Fibroblast of skin of scalp (primary cell): ENCODE results near the gene CCDC146.
A peak's percentile ranks its signal among the peaks of the same experiment; 100 is the strongest.
"Not testable (repeated sequence)": the region's sequence is repeated elsewhere in the genome, so short reads cannot be mapped to it uniquely, and the experiment has no call there.

ENCODE experiments used
- DNase-seq: peaks from one replicate; pipeline ENCODE4 v3.0.0-alpha.2; 2013

CCDC146 gene

DNA sequence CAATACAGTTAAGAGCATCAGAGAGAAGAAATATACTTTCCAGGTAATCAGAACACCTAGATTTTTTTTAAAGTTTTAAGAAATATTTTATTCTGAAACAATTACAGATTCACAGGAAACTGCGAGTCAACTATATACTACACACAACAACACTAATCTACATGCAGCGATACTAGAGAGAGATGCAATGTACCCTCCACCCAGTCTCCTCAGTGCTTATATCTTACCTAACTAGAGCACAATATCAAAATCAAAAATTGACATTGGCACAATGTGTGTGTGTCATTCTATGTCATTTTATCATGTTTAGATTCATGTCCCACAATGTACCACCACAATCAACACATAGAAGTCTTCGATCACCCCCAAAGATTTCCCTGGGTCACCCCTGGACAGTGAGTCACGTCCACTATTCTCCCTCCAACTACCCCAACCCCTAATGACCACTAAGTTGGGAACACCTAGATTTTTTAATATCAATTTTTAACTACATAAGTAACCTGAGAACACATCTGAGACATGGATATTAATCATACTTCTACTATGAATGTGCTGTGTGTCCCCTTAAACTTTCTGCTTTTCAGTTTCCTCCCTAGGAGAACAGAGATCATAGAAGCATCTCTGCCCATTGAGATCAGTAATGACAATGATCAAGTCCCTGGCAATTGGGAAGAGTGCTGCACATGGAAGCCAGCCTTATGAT lies 207.2 kb downstream of the CCDC146 start:
- no peak for DNase-seq

DNA sequence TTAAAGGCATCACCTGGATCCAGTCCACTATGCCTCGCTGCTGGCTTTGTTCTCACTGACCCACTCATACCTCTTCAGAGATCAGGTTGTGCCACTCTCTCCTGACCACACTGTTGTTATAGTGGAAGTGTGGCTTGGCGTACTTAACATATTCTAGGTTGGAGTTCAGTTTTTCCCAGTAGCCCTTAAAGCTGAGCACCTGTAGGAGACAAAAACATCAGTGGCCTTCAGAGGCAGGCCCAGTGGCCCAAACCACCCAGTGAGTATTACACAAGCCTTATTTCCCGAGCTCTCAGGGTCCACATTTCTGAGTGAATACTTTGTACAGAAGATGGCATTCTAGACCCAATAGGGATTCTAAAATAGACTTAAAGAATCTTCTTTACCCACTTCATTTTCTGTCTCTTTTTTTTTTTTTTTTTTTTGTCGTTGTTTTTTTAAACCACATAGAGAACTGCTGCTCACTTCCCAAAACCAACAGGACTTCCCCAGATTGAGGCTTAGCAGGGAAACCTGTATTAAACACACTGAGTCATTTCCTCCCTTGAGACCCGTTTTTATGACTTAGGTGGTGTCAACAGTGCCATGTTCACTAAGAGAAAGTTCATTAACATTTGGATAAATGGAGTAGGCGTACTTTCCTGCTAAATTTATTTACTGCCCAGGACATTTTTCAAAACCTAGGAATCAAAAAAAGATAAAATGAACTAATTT lies 207.9 kb downstream of the CCDC146 start:
- DNase-seq = no peak

DNA sequence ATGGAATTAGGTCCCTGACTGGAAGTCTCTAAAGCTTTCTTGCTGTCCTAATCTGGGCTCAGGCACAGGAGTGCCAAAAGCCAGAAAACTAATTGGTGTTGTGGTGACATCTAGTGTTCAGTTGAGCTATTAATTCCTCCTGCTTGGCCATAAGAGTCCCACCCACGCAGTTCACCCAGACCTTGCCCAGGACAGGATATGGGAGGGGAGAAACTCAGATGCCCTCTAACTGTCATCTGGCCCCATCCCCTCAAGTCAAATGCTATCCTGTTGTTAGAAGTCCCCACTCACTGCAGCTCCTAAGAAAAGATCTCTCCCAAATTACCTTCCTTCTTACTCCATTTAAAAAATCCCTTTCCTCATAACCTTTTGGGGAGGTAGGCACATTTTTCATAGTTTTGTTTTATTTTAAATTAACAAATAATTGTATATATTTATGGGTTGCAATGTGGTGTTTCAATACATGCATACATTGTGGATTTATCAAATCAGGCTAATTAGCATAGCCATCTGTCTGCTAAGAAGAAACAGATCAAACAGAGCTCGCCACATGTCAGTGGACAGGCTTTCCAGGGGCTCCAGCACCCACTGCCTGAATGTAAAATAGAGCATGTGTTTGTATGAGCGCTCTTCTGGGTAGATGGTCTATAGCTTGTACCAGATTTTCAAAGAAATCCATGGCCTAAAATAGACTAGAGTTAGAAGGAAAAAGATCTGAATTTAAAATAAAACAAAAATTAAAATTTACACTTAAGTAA lies 209.7 kb downstream of the CCDC146 start:
- peak; percentile 79 for DNase-seq

DNA sequence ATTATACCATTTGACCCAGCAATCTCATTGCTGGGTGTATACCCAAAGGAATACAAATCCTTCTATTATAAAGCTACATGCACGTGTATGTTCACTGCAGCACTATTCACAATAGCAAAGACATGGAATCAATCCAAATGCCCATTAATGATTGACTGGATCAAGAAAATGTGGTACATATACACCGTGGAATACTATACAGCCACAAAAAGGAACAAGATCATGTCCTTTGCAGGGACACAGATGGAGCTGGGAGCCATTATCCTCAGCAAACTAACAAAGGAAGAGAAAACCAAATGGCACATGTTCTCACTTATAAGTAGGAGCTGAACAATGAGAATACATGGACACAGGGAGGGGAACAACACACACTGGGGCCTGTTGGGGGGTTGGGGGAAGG lies 211.6 kb downstream of the CCDC146 start:
- DNase-seq = not testable (repeated sequence)

DNA sequence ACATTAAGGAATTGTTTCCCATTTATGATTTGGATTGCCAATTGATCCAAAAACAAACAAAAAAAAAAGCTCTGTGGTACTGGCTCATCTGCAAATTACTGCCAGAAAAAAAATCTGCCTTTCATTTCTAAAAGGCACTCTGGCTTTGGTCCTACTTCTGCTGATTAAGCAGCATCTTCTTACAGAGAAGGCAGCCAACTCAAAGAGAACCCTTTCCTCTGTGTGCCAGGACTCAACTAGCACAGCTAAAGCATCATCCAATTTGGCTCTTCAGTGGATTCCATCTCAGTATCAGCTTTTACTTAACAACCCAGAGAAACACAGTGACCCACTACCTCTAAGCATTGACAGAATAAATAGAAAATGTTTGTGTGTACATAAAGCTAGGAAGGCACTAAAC lies 213.2 kb downstream of the CCDC146 start:
- DNase-seq = no peak

DNA sequence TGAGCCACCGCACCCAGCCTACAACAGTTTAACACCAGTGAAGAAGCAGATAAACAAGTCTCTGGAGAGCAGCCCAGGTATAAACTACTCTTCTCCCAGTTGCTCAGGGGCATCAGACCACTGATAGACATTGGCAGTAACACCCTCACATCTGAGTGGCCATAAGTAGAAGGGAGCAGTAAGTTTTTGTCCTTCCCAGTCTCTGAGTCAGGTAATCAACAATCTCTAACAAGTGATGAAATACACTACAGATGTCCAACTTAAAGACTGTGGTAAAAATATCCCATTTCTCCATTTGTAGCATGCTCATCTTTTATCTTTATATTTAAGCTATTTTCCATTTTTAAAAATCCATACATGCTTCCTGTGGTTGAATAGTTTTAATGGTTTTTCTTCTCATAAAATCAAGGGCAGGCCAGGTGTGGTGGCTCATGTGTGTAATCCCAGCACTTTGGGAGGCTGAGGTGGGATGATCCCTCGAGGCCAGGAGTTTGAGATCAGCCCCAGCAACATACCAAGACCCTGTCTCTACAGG lies 215.1 kb downstream of the CCDC146 start:
- no peak for DNase-seq

DNA sequence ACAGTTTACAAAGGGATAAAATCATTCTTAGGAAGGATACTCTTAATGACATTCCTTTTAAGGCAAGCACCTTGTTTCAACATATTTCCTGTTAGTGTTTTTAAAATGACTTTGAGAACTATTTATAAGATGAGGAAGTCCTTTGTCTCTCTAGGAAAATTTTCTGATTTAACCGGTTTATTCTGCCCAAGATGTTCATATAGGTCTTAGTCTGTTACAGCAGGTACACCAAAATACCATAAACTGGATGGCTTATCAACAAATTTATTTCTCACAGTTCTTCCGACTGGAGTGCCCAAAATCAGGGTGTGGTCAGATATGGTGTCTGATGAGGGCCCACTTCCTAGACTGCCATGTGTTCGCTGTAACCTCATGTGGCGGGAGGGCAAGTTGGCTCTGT lies 215.8 kb downstream of the CCDC146 start:
- no peak for DNase-seq

DNA sequence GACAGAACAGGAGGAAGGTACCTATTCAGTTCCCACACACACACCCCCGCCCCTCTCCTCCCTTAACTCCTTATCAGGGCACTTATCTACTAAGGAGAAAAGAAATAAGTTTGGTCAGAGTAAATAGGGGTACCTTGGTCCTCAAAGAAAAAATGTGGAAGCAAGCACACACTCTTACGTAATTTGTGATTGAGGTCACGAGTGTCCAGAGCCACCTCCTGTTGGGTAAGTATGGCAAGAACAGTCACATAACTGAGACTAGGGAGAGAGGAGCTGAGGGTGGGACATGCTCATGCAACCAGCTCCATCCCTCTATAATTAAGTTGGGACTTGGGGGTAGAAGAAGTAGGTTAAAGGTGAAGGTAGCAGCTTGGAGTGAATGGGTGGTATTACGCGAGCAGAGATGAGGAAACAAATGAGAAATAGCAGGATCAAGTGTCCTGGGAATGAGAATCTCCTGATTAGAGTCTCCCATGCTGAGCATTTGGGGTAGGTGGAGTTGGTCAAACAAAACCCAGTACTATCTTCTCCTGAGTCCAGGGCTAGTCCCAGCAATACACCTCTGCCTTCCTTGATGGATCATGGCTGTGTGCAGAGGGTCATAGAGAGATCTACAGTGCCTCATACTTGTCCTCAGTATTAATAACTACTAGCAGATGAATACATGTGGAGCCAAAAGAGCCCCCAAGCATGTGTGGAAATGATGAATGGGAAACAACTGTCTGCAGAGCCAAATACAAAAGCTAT lies 216.6 kb downstream of the CCDC146 start:
- no peak for DNase-seq

DNA sequence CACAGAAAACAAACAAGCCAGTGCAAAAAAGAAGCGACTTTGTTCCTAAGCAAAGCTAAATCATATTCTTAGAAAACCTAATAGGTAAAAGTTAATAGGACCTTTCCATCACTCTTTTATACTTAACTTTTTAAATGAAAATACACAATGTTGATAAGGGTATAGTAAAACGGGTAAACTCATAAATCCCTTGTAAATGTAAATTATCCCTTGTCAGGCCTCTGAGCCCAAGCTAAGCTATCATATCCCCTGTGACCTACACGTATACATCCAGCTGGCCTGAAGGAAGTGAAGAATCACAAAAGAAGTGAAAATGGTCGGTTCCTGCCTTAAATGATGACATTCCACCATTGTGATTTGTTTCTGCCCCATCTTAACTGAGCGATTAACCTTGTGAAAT lies 217.3 kb downstream of the CCDC146 start:
- no peak for DNase-seq
